ENCODE data around the gene ASPSCR1.

- no peak for TF ChIP-seq ZFP3 (CRISPR knock-in tag; IDR thresholded peaks at IDR 0.05)
- no peak for TF ChIP-seq BACH2 (CRISPR knock-in tag; IDR thresholded peaks at IDR 0.05; ENCODE audit: borderline replicate concordance)
- TF ChIP-seq, protein P1, sequence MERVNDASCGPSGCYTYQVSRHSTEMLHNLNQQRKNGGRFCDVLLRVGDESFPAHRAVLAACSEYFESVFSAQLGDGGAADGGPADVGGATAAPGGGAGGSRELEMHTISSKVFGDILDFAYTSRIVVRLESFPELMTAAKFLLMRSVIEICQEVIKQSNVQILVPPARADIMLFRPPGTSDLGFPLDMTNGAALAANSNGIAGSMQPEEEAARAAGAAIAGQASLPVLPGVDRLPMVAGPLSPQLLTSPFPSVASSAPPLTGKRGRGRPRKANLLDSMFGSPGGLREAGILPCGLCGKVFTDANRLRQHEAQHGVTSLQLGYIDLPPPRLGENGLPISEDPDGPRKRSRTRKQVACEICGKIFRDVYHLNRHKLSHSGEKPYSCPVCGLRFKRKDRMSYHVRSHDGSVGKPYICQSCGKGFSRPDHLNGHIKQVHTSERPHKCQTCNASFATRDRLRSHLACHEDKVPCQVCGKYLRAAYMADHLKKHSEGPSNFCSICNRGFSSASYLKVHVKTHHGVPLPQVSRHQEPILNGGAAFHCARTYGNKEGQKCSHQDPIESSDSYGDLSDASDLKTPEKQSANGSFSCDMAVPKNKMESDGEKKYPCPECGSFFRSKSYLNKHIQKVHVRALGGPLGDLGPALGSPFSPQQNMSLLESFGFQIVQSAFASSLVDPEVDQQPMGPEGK (CRISPR knock-in tag; IDR thresholded peaks at IDR 0.05; ENCODE audit: borderline replicate concordance), result no peak
- no peak for TF ChIP-seq CSRNP3 (CRISPR knock-in tag; IDR thresholded peaks at IDR 0.05)
- no peak for TF ChIP-seq ARNTL (CRISPR knock-in tag; IDR thresholded peaks at IDR 0.05; ENCODE audit: borderline replicate concordance, low read depth)
- TF ChIP-seq TOX (CRISPR knock-in tag; IDR thresholded peaks at IDR 0.05; ENCODE audit: borderline replicate concordance), result no peak
- no peak for TF ChIP-seq CREB5 (CRISPR knock-in tag; IDR thresholded peaks at IDR 0.05; ENCODE audit: low read depth)
- no peak for TF ChIP-seq ZFP30 (CRISPR knock-in tag; IDR thresholded peaks at IDR 0.05)
- TF ChIP-seq OSR1 (CRISPR knock-in tag; IDR thresholded peaks at IDR 0.05), result no peak
- TF ChIP-seq SNAI2 (CRISPR knock-in tag; IDR thresholded peaks at IDR 0.05), result no peak
Measured at GRCh38 chr17:81944858-81945257, 32.6 kb upstream of the ASPSCR1 start.
